HEK293T (cell line): ENCODE data around the gene DLX1.

ENCODE experiments used
- BHLHE40 ChIP-seq: fragments of 450-650 bp; IDR thresholded peaks from 2 replicates; pipeline ENCODE4 v1.6.1; 2016; ENCODE audit warnings: mild to moderate bottlenecking, moderate library complexity, borderline replicate concordance
- CTBP1 ChIP-seq: fragments of 450-650 bp; IDR thresholded peaks from 2 replicates; pipeline ENCODE4 v1.6.1; 2016; ENCODE audit warnings: borderline replicate concordance
- ELF4 ChIP-seq: fragments of 450-650 bp; IDR thresholded peaks from 2 replicates; pipeline ENCODE4 v1.6.1; 2017; ENCODE audit warnings: antibody characterized with exemption
- FOXA1 ChIP-seq: fragments of 450-650 bp; IDR thresholded peaks from 2 replicates; pipeline ENCODE4 v1.6.1; 2016; ENCODE audit warnings: mild to moderate bottlenecking
- FOXK2 ChIP-seq: fragments of 450-650 bp; IDR thresholded peaks from 2 replicates; pipeline ENCODE4 v1.6.1; 2016; ENCODE audit warnings: mild to moderate bottlenecking
- FOXM1 ChIP-seq: fragments of 450-650 bp; IDR thresholded peaks from 2 replicates; pipeline ENCODE4 v1.6.1; 2017; ENCODE audit warnings: mild to moderate bottlenecking, borderline replicate concordance
- HDGF ChIP-seq: fragments of 450-650 bp; IDR thresholded peaks from 2 replicates; pipeline ENCODE4 v1.6.1; 2017; ENCODE audit warnings: antibody characterized with exemption, borderline replicate concordance
- L3MBTL2 ChIP-seq: fragments of 450-650 bp; conservative IDR thresholded peaks from 2 replicates; pipeline ENCODE4 v1.6.1; 2016; ENCODE audit warnings: mild to moderate bottlenecking
- NFRKB ChIP-seq: fragments of 450-650 bp; IDR thresholded peaks from 2 replicates; pipeline ENCODE4 v1.6.1; 2016; ENCODE audit warnings: mild to moderate bottlenecking, moderate library complexity
- SP1 ChIP-seq: fragments of 450-650 bp; IDR thresholded peaks from 2 replicates; pipeline ENCODE4 v1.6.1; 2017
- SUZ12 ChIP-seq: fragments of 450-650 bp; IDR thresholded peaks from 2 replicates; pipeline ENCODE4 v1.6.1; 2016; ENCODE audit warnings: mild to moderate bottlenecking
- TARDBP ChIP-seq: fragments of 450-650 bp; IDR thresholded peaks from 2 replicates; pipeline ENCODE4 v1.6.1; 2016
- ZNF384 ChIP-seq: fragments of 450-650 bp; IDR thresholded peaks from 2 replicates; pipeline ENCODE4 v1.6.1; 2016

DNA sequence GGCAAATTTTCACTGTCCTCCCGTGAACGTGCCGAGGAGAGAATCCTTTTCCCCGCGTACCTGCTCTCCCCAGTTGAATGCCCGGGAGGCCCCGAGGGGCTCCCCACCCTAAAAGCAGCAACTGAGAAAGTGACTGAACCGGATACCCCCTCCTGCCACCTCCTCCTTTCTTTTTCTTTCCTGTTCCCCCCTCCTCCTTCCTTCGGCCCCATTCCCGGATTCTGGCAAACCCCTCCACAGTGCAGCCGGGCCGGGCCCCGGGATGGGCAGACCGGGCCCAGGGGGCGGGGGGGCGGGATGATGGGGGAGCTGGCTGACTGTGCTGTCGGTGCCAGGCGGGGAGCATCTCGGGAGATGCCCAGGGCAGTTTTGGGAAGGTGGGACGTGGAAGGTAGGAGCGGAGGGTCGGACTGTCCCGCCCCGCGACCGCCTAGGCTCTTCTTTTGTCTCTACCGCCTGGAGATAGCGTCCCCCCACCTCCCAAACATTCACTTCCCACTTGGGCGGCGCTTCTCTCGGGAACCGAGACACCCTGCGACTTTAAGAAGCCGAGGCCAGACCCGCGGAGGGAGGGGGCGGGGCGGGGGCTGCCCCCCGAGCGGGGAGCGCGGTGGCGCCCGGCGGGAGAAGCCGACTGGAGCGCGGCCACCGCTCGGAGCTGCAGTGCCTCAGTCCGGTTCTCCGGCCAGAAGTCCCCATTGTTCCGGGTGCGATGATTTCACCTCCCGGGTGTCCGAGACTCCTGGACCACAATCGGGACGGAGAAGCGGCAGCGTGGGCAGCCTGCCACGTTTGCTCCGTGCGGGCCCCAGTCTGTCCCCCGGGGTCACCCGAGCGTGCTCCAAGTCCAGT is 9.2 kb downstream of the DLX1 start:
- TF ChIP-seq ZNF384 (no peak), FOXK2 (no peak), FOXM1 (no peak), TARDBP (no peak), HDGF (no peak), ELF4 (no peak), L3MBTL2 (no peak), FOXA1 (no peak), SUZ12 (no peak), CTBP1 (no peak), NFRKB (no peak), BHLHE40 (no peak), SP1 (no peak)
